DOHH2 (cell line): ENCODE results near the gene SCIN.

Experiments
- H3F3A ChIP-seq: fragments of 200-600 bp; sonication (generic), shearing (Covaris generic); 2 replicates; pipeline ENCODE4 v1.6.0; 2016; ENCODE audit warnings: antibody characterized with exemption, mild to moderate bottlenecking; ENCODE audit not compliant: control insufficient read depth, insufficient read depth
- H3K27ac ChIP-seq: fragments of 200-600 bp; sonication (generic); 2 replicates; pipeline ENCODE4 v1.5.1; 2014; ENCODE audit warnings: low read depth, mild to moderate bottlenecking, low read length, moderate library complexity
- H3K27me3 ChIP-seq: fragments of 200-600 bp; sonication (generic); 2 replicates; pipeline ENCODE4 v1.6.1; 2014; ENCODE audit warnings: mild to moderate bottlenecking, low read length, mixed read lengths; ENCODE audit not compliant: control insufficient read depth
- H3K36me3 ChIP-seq: fragments of 200-600 bp; sonication (generic); 2 replicates; pipeline ENCODE4 v1.6.1; 2014; ENCODE audit warnings: mild to moderate bottlenecking, low read length, moderate library complexity, mixed read lengths; ENCODE audit not compliant: control insufficient read depth
- H3K4me1 ChIP-seq: fragments of 200-600 bp; sonication (generic); 2 replicates; pipeline ENCODE4 v1.6.1; 2014; ENCODE audit warnings: mild to moderate bottlenecking, low read length, mixed read lengths; ENCODE audit not compliant: control insufficient read depth
- H3K4me2 ChIP-seq: fragments of 200-600 bp; sonication (generic); 2 replicates; pipeline ENCODE4 v1.6.0; 2014; ENCODE audit warnings: mild to moderate bottlenecking, low read length, moderate library complexity
- H3K4me3 ChIP-seq: fragments of 200-600 bp; sonication (generic); 2 replicates; pipeline ENCODE4 v1.5.1; 2014; ENCODE audit warnings: mild to moderate bottlenecking, low read length, mixed read lengths
- H3K79me2 ChIP-seq: fragments of 200-600 bp; sonication (generic); 2 replicates; pipeline ENCODE4 v1.6.1; 2014; ENCODE audit warnings: mild to moderate bottlenecking, low read length, mixed read lengths; ENCODE audit not compliant: control insufficient read depth
- H3K9me2 ChIP-seq: fragments of 200-600 bp; sonication (generic); replicated peaks from 2 replicates; pipeline ENCODE4 v1.6.1; 2014; ENCODE audit warnings: mild to moderate bottlenecking, low read length, mixed read lengths; ENCODE audit not compliant: control insufficient read depth
- H3K9me3 ChIP-seq: fragments of 200-600 bp; sonication (generic); 2 replicates; pipeline ENCODE4 v1.6.1; 2014; ENCODE audit warnings: antibody characterized with exemption, low read length, mixed read lengths; ENCODE audit not compliant: control insufficient read depth, insufficient read depth
- H4K20me1 ChIP-seq: fragments of 200-600 bp; sonication (generic); 2 replicates; pipeline ENCODE4 v1.6.0; 2014; ENCODE audit warnings: low read depth, mild to moderate bottlenecking, antibody characterized with exemption, low read length, moderate library complexity; ENCODE audit not compliant: control insufficient read depth, insufficient read depth
- CTCF ChIP-seq: fragments of 200-600 bp; sonication (generic); IDR thresholded peaks from one replicate; pipeline ENCODE4 v1.5.1; 2014; ENCODE audit warnings: antibody characterized with exemption, mild to moderate bottlenecking, low read depth, low read length; ENCODE audit not compliant: poor library complexity, severe bottlenecking
- EZH2phosphoT487 ChIP-seq: fragments of 200-600 bp; sonication (generic); IDR thresholded peaks from 2 replicates; pipeline ENCODE4 v1.6.1; 2017; ENCODE audit warnings: borderline replicate concordance, mild to moderate bottlenecking, antibody characterized with exemption, low read length, moderate library complexity, mixed read lengths

The SCIN gene

DNA sequence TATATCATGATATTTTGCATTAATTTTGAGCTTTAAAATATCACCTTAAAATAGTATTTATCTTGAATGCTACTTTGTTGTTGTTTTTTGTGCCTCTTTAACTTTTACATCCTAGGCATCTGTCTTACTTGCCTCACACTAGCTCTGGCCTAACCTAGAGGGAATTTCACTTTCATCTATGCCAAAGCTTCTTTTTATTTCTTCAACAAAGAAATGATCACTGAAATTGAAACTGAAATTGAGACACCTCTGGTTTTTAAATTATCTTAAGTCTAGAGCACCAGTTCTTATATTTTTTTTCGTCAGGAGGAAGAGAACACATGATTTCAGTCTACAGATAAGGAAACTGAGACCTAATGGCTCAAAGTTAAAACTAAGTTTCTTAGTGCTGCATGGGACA, 3.5 kb upstream of the SCIN start:
- H3K9me3 ChIP-seq, result no peaks in the 10 kb centered on the region
- no peak for TF ChIP-seq CTCF
- TF ChIP-seq EZH2phosphoT487, result no peak
- H4K20me1 ChIP-seq, result no peaks in the 10 kb centered on the region
- H3K4me2 ChIP-seq, result no peak overlapping the region
- no peaks in the 10 kb centered on the region for H3K4me1 ChIP-seq
- no peaks in the 10 kb centered on the region for H3K79me2 ChIP-seq
- no peak overlapping the region for H3K27ac ChIP-seq
- H3K4me3 ChIP-seq, result no peak overlapping the region
- no peaks in the 10 kb centered on the region for H3K36me3 ChIP-seq
- H3F3A ChIP-seq, result no peaks in the 10 kb centered on the region
- no peaks in the 10 kb centered on the region for H3K27me3 ChIP-seq
- no peaks in the 10 kb centered on the region for H3K9me2 ChIP-seq

DNA sequence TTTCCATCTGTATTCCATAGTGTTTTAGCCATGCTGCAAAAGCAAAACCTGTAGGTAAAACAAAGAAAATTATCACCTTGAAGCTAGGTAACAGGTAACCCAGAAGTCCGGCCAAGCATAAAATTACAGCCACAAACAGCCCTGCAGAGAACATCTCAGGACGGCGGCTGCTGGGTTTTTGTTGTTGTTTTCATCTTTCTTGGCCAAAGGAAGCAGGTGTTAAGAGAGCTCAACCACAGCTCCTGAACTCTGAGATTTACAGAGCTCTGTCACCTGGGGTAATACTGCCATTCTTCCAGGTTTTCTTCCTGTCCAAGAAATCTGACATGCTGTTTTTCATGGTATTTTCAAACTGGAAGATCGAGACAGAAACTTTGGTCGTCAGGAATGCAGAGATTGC, 847 bp upstream of the SCIN start:
- no peak for TF ChIP-seq EZH2phosphoT487
- no peak for TF ChIP-seq CTCF
- Histone ChIP-seq H3K27ac (no peak overlapping the region), H3K4me2 (no peak overlapping the region), H4K20me1 (no peaks in the 10 kb centered on the region), H3K9me2 (0 out of 2 replicates have a peak, but pooled peaks cover 2% of the 10 kb centered on the region), H3F3A (no peaks in the 10 kb centered on the region), H3K79me2 (no peaks in the 10 kb centered on the region), H3K4me3 (no peak overlapping the region), H3K27me3 (no peaks in the 10 kb centered on the region), H3K4me1 (no peaks in the 10 kb centered on the region), H3K36me3 (no peaks in the 10 kb centered on the region), H3K9me3 (no peaks in the 10 kb centered on the region)

DNA sequence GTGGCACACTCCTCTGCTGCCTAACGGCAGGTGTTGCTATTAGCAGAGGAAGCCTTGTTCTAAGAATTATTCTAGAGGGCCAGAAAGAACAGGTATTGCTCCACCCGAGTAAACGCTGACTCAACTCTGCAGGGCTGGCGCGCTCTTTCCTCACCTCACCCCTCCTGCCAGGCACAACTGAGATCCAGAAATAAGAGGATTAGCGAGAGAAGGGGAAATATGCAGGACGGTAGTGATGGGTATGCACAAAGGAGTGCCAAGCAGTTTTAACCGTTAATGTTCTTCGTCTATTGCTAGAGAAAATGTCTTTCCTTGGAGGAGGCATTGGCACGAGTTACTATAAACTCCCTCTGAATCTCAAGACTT, 369 bp upstream of the SCIN start:
- H3K4me3 ChIP-seq, result no peak overlapping the region
- H3K79me2 ChIP-seq, result no peaks in the 10 kb centered on the region
- no peaks in the 10 kb centered on the region for H3K9me3 ChIP-seq
- no peak overlapping the region for H3K4me2 ChIP-seq
- H3F3A ChIP-seq, result no peaks in the 10 kb centered on the region
- no peaks in the 10 kb centered on the region for H3K4me1 ChIP-seq
- 0 out of 2 replicates have a peak, but pooled peaks cover 2% of the 10 kb centered on the region for H3K9me2 ChIP-seq
- no peaks in the 10 kb centered on the region for H3K36me3 ChIP-seq
- no peak for TF ChIP-seq EZH2phosphoT487
- no peak for TF ChIP-seq CTCF
- no peaks in the 10 kb centered on the region for H3K27me3 ChIP-seq
- no peaks in the 10 kb centered on the region for H4K20me1 ChIP-seq
- no peak overlapping the region for H3K27ac ChIP-seq

GRCh38 chr7:12571691-12572090, 1.2 kb downstream of the SCIN start:
- Histone ChIP-seq H3K36me3 (no peaks in the 10 kb centered on the region), H3K4me2 (no peak overlapping the region), H3K4me1 (no peaks in the 10 kb centered on the region), H3K9me2 (0 out of 2 replicates have a peak, but pooled peaks cover 2% of the 10 kb centered on the region), H3K27ac (no peak overlapping the region), H3K79me2 (no peaks in the 10 kb centered on the region), H3F3A (no peaks in the 10 kb centered on the region), H3K9me3 (no peaks in the 10 kb centered on the region), H4K20me1 (no peaks in the 10 kb centered on the region), H3K4me3 (no peak overlapping the region), H3K27me3 (no peaks in the 10 kb centered on the region)
- TF ChIP-seq EZH2phosphoT487 (no peak), CTCF (no peak)
